OCI-LY1 (cell line): Measurements from ENCODE around the gene EBF4.

Experiments
- EZH2 ChIP-seq: fragments of 200-600 bp; sonication (generic), shearing (Covaris generic); IDR thresholded peaks from 2 replicates; pipeline ENCODE4 v1.8.0; 2017; ENCODE audit warnings: borderline replicate concordance, mixed run types, mild to moderate bottlenecking, antibody characterized with exemption, low read length, moderate library complexity, mixed read lengths
- TF ChIP-seq, protein P1 (sequence below): fragments of 200-600 bp; sonication (generic), shearing (Covaris generic); IDR thresholded peaks from 2 replicates; pipeline ENCODE4 v1.5.1; 2017; ENCODE audit warnings: mild to moderate bottlenecking, antibody characterized with exemption, low read length, moderate library complexity, mixed read lengths

DNA sequence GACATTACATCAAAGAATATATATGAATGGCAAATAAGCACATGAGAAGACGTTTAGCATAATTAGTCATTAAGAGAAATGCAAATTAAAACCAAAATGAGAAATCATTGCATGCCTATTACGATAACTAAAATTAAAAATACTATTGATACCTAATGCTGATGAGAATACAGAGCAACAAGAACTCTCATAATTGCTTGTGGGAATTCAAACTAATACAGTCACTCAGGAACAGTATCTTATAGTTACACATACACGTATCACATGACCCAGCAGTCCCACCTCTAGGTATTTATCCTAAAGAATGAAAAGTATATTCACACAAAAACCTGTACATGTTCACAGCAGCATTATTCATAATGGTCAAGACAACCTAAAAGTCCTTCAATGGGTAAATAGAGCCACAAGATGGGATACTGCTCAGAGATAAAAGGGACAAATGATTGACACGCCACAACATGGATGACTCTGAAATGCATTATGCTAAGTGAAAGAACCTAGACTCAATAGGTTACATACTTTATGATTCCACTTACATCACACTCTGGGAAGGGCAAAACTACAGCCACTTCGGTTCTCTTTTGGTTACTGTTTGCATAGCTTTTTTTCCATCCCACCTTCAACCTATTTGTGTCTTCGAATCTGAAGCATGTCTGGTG lies 91.5 kb downstream of the EBF4 start:
- TF ChIP-seq, protein P1, sequence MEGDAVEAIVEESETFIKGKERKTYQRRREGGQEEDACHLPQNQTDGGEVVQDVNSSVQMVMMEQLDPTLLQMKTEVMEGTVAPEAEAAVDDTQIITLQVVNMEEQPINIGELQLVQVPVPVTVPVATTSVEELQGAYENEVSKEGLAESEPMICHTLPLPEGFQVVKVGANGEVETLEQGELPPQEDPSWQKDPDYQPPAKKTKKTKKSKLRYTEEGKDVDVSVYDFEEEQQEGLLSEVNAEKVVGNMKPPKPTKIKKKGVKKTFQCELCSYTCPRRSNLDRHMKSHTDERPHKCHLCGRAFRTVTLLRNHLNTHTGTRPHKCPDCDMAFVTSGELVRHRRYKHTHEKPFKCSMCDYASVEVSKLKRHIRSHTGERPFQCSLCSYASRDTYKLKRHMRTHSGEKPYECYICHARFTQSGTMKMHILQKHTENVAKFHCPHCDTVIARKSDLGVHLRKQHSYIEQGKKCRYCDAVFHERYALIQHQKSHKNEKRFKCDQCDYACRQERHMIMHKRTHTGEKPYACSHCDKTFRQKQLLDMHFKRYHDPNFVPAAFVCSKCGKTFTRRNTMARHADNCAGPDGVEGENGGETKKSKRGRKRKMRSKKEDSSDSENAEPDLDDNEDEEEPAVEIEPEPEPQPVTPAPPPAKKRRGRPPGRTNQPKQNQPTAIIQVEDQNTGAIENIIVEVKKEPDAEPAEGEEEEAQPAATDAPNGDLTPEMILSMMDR: no peak
- TF ChIP-seq EZH2: no peak
